MM.1S (cell line): ENCODE measurements around the gene IDI2.

Experiments
- EZH2 ChIP-seq: fragments of 300-600 bp; sonication (generic); optimal IDR thresholded peaks from 2 replicates; pipeline ENCODE3; 2017; ENCODE audit warnings: low read depth, mild to moderate bottlenecking, antibody characterized with exemption, low read length, mixed read lengths
- EZH2phosphoT487 ChIP-seq: fragments of 300-600 bp; sonication (generic); IDR thresholded peaks from 2 replicates; pipeline ENCODE4 v1.6.1; 2018; ENCODE audit warnings: antibody characterized with exemption, low read length
- TF ChIP-seq, protein P1 (sequence below): fragments of 300-600 bp; sonication (generic); IDR thresholded peaks from 2 replicates; pipeline ENCODE4 v1.5.1; 2016; ENCODE audit warnings: antibody characterized with exemption, low read length, mixed read lengths

DNA sequence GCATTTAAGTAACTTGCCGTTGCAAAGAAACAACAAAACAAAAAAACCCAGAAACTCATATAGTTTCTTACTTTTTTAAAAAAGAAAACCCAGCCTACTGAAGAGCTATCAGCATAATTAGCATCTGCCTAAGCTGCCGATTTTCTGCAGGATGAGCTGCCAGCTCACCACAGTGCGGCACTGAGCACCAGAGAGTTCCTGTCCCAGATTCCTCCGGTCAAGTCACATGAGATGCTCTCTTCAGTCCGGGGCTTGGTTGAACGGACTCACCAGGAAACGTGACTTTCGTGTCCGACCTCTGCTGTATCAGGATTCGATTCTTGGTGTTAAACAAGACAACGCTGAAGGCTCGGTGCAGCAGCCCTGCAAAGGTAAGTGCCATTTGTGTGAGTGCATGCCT, 3.2 kb downstream of the IDI2 start:
- TF ChIP-seq, protein P1, sequence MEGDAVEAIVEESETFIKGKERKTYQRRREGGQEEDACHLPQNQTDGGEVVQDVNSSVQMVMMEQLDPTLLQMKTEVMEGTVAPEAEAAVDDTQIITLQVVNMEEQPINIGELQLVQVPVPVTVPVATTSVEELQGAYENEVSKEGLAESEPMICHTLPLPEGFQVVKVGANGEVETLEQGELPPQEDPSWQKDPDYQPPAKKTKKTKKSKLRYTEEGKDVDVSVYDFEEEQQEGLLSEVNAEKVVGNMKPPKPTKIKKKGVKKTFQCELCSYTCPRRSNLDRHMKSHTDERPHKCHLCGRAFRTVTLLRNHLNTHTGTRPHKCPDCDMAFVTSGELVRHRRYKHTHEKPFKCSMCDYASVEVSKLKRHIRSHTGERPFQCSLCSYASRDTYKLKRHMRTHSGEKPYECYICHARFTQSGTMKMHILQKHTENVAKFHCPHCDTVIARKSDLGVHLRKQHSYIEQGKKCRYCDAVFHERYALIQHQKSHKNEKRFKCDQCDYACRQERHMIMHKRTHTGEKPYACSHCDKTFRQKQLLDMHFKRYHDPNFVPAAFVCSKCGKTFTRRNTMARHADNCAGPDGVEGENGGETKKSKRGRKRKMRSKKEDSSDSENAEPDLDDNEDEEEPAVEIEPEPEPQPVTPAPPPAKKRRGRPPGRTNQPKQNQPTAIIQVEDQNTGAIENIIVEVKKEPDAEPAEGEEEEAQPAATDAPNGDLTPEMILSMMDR: no peak
- TF ChIP-seq EZH2: no peak
- TF ChIP-seq EZH2phosphoT487: no peak
